HepG2 (cell line): ENCODE results near the gene PTPN18. TPM values are rescaled to one million over a fixed set of nuclear protein-coding genes. Genes with fewer than 3 reads are reported as not detected.

ENCODE experiments used
- ATF1 ChIP-seq: IDR thresholded peaks from 2 replicates; pipeline ENCODE4 v1.6.1; 2016; ENCODE audit warnings: mild to moderate bottlenecking, control low read depth
- BCL6 ChIP-seq: IDR thresholded peaks from 2 replicates; pipeline ENCODE4 v1.6.1; 2016; ENCODE audit warnings: missing genetic modification reagents, missing compliant biosample characterization
- CCAR2 ChIP-seq: fragments of 200-400 bp; formaldehyde crosslinking; optimal IDR thresholded peaks from 2 replicates; pipeline ENCODE3; 2018; ENCODE audit warnings: low read depth, mild to moderate bottlenecking, low read length, moderate library complexity
- FOXO4 ChIP-seq: sonication (generic); formaldehyde crosslinking; conservative IDR thresholded peaks from 2 replicates; pipeline ENCODE4 v1.8.1; 2023; ENCODE audit warnings: missing genetic modification reagents
- FOXP4 ChIP-seq: sonication (generic); formaldehyde crosslinking; IDR thresholded peaks from 2 replicates; pipeline ENCODE4 v1.4.0; 2020; ENCODE audit warnings: missing genetic modification reagents
- HNRNPK ChIP-seq: fragments of 200-400 bp; formaldehyde crosslinking; IDR thresholded peaks from 2 replicates; pipeline ENCODE4 v1.6.1; 2018; ENCODE audit warnings: low read length, low read depth, moderate library complexity, mild to moderate bottlenecking; ENCODE audit not compliant: poor library complexity, severe bottlenecking
- HNRNPLL ChIP-seq: fragments of 200-400 bp; formaldehyde crosslinking; IDR thresholded peaks from 2 replicates; pipeline ENCODE4 v1.6.1; 2017; ENCODE audit warnings: mild to moderate bottlenecking, low read depth, low read length; ENCODE audit not compliant: poor library complexity, severe bottlenecking
- MAFG ChIP-seq: sonication (generic); formaldehyde crosslinking; IDR thresholded peaks from 2 replicates; pipeline ENCODE4 v1.5.1; 2020; ENCODE audit warnings: mild to moderate bottlenecking, missing genetic modification reagents
- MIXL1 ChIP-seq: IDR thresholded peaks from 2 replicates; pipeline ENCODE4 v1.6.1; 2016
- NCOA2 ChIP-seq: sonication (generic); formaldehyde crosslinking; IDR thresholded peaks from 2 replicates; pipeline ENCODE4 v1.8.0; 2022; ENCODE audit warnings: inconsistent platforms
- SMAD9 ChIP-seq: sonication (generic); formaldehyde crosslinking; IDR thresholded peaks from 2 replicates; pipeline ENCODE4 v1.5.1; 2020; ENCODE audit warnings: mild to moderate bottlenecking, missing genetic modification reagents
- SP1 ChIP-seq, 2 experiments: fragments of 450-650 bp in 1 of 2; sonication (generic) in 1 of 2; formaldehyde crosslinking in 1 of 2; IDR thresholded peaks; 2 replicates each; pipeline versions ENCODE4 v1.4.0 to v1.6.1; 2016 to 2020; ENCODE audit warnings: missing genetic modification reagents in 1 of 2
- STAG1 ChIP-seq: sonication (generic); formaldehyde crosslinking; IDR thresholded peaks from 2 replicates; pipeline ENCODE4 v1.4.0; 2020; ENCODE audit warnings: missing genetic modification reagents
- TARDBP ChIP-seq: sonication (generic); formaldehyde crosslinking; IDR thresholded peaks from 2 replicates; pipeline ENCODE4 v1.8.0; 2022; ENCODE audit warnings: mild to moderate bottlenecking, missing genetic modification reagents
- YEATS4 ChIP-seq: sonication (generic); formaldehyde crosslinking; IDR thresholded peaks from 2 replicates; pipeline ENCODE4 v1.4.0; 2020; ENCODE audit warnings: missing genetic modification reagents, borderline replicate concordance
- YY1 ChIP-seq: IDR thresholded peaks from 2 replicates; pipeline ENCODE4 v1.6.1; 2011; ENCODE audit warnings: low read length, low read depth, moderate library complexity, mild to moderate bottlenecking; ENCODE audit not compliant: insufficient read depth, insufficient replicate concordance
- ZNF253 ChIP-seq: sonication (generic); formaldehyde crosslinking; IDR thresholded peaks from 2 replicates; pipeline ENCODE4 v1.8.0; 2022; ENCODE audit warnings: mild to moderate bottlenecking, missing genetic modification reagents, borderline replicate concordance
- ZNF496 ChIP-seq: sonication (generic); formaldehyde crosslinking; IDR thresholded peaks from 2 replicates; pipeline ENCODE4 v1.8.1; 2023; ENCODE audit warnings: mild to moderate bottlenecking, moderate library complexity, missing genetic modification reagents; ENCODE audit not compliant: insufficient replicate concordance
- ZNF501 ChIP-seq: sonication (generic); formaldehyde crosslinking; IDR thresholded peaks from 2 replicates; pipeline ENCODE4 v1.5.1; 2020; ENCODE audit warnings: mild to moderate bottlenecking, moderate library complexity, missing genetic modification reagents
- ZNF629 ChIP-seq: sonication (generic); formaldehyde crosslinking; conservative IDR thresholded peaks from 2 replicates; pipeline ENCODE4 v1.5.0; 2020; ENCODE audit warnings: missing genetic modification reagents
- ZNF710 ChIP-seq: sonication (generic); formaldehyde crosslinking; IDR thresholded peaks from 2 replicates; pipeline ENCODE4 v1.5.0; 2020; ENCODE audit warnings: mild to moderate bottlenecking, missing genetic modification reagents, borderline replicate concordance
- ZSCAN21 ChIP-seq: sonication (generic); formaldehyde crosslinking; IDR thresholded peaks from 2 replicates; pipeline ENCODE4 v1.8.0; 2022; ENCODE audit warnings: mild to moderate bottlenecking, missing genetic modification reagents, moderate library complexity, borderline replicate concordance
- polyA plus RNA-seq, 8 experiments: library from polyadenylated mRNA; depleted of rRNA in 3 of 8; stranded (reverse) in 7 of 8; unstranded in 1 of 8; fragments of >200 nt; fragmentation: Illumina TruSeq in 4 of 8; extraction: Trizol in 4 of 8; gene quantifications; 2 replicates each; pipeline versions ENCODE4 v1.2.1 to v1.2.3, GENCODE V29; 2011 to 2016; ENCODE audit warnings: low read depth in 4 of 8, missing spikeins in 1 of 8, mixed read lengths in 1 of 8; ENCODE audit not compliant: insufficient read depth in 1 of 8
- total RNA-seq, 5 experiments: library from RNA; depleted of rRNA; stranded (reverse); fragments of >200 nt; fragmentation: Illumina TruSeq; extraction: Trizol; gene quantifications; 2 replicates each; pipeline ENCODE4 v1.2.3, GENCODE V29; 2016; ENCODE audit warnings: low read depth in 1 of 5

Gene PTPN18
- total and polyA plus RNA-seq, 2 of the 13 experiments (the other 11 are each of a cell fraction or from before 2014, with no cell fraction given), result 14.8 to 39.6 TPM

- TF ChIP-seq SMAD9 (CRISPR knock-in tag) (0 out of 2 replicates have a peak, but pooled peaks have one; percentile 79), MAFG (CRISPR knock-in tag) (no peak), ATF1 (CRISPR knock-in tag) (0 out of 2 replicates have a peak, but pooled peaks have one; percentile 13), SP1 (IDR thresholded peaks at IDR 0.05) (no peak), SP1 (CRISPR knock-in tag; IDR thresholded peaks at IDR 0.05) (peak; percentile 57), BCL6 (CRISPR knock-in tag) (peak; percentile 36; the same call in 1 of the 2 replicates), NCOA2 (CRISPR knock-in tag) (peak; percentile 35; the same call in 1 of the 2 replicates), ZNF496 (CRISPR knock-in tag) (no peak), FOXP4 (CRISPR knock-in tag) (no peak), HNRNPLL (peak; percentile 53), STAG1 (CRISPR knock-in tag) (0 out of 2 replicates have a peak, but pooled peaks have one; percentile 1), MIXL1 (CRISPR knock-in tag) (no peak; the same call in 1 of the 2 replicates), ZNF501 (CRISPR knock-in tag) (peak; percentile 93), TARDBP (CRISPR knock-in tag) (peak; percentile 79; the same call in 1 of the 2 replicates), CCAR2 (peak; percentile 42), HNRNPK (no peak), ZNF629 (CRISPR knock-in tag) (peak; percentile 69), ZNF253 (CRISPR knock-in tag) (peak; percentile 84; the same call in 1 of the 2 replicates), ZNF710 (peak; percentile 56), YY1 (peak; percentile 75), ZSCAN21 (CRISPR knock-in tag) (peak; percentile 90), YEATS4 (CRISPR knock-in tag) (peak; percentile 62; the same call in 1 of the 2 replicates), FOXO4 (0 out of 2 replicates have a peak, but pooled peaks have one; percentile 79)
Observed at GRCh38 chr2:130336877-130337734, 18.8 kb upstream of the PTPN18 start (continued).
